GM06990 (cell line): Measurements from ENCODE around the gene YTHDF2.
A peak's percentile ranks its signal among the peaks of the same experiment; 100 is the strongest.
"Not testable (repeated sequence)": the region's sequence is repeated elsewhere in the genome, so short reads cannot be mapped to it uniquely, and the experiment has no call there.

Source experiments
- DNase-seq: peaks from one replicate; pipeline ENCODE4 v3.0.0-alpha.2; 2011; ENCODE audit not compliant: insufficient read length; ENCODE audit errors: extremely low read depth
- H3K27me3 ChIP-seq: replicated peaks from 2 replicates; pipeline ENCODE4 v1.6.0; 2011; ENCODE audit warnings: low read length; ENCODE audit not compliant: control insufficient read depth, insufficient read depth
- H3K36me3 ChIP-seq: 2 replicates; pipeline ENCODE4 v1.5.1; 2011; ENCODE audit warnings: low read length; ENCODE audit not compliant: control insufficient read depth, insufficient read depth
- H3K4me3 ChIP-seq: replicated peaks from 2 replicates; pipeline ENCODE4 v1.5.1; 2011; ENCODE audit warnings: low read depth, mild to moderate bottlenecking, control low read depth, low read length
- CTCF ChIP-seq: IDR thresholded peaks from 2 replicates; pipeline ENCODE4 v1.5.1; 2011; ENCODE audit warnings: low read length, control low read depth, mild to moderate bottlenecking, inconsistent platforms; ENCODE audit not compliant: insufficient read depth, poor library complexity, severe bottlenecking

YTHDF2 gene

GRCh38 chr1:28789816-28790215 lies 53.1 kb downstream of the YTHDF2 start:
- Histone ChIP-seq H3K36me3 (no peaks in the 10 kb centered on the region), H3K4me3 (no peak overlapping the region), H3K27me3 (no peaks in the 10 kb centered on the region; the same call in 1 of the 2 replicates)
- TF ChIP-seq CTCF, result no peak
- DNase-seq, result no peak

- Histone ChIP-seq H3K27me3 (no peaks in the 10 kb centered on the region; the same call in 1 of the 2 replicates), H3K36me3 (no peaks in the 10 kb centered on the region), H3K4me3 (no peak overlapping the region)
- DNase-seq, result no peak
- TF ChIP-seq CTCF, result no peak
Measured at GRCh38 chr1:28790377-28791035, 53.8 kb downstream of the YTHDF2 start.

- DNase-seq, H3K4me3 ChIP-seq, H3K27me3 ChIP-seq, H3K36me3 ChIP-seq: not testable (repeated sequence)
Measured at GRCh38 chr1:28791929-28792328, 55.2 kb downstream of the YTHDF2 start.

GRCh38 chr1:28792644-28793121 lies 55.9 kb downstream of the YTHDF2 start:
- H3K36me3 ChIP-seq, result no peaks in the 10 kb centered on the region
- no peak overlapping the region for H3K4me3 ChIP-seq
- peak; percentile 13 for TF ChIP-seq CTCF
- no peak for DNase-seq
- no peaks in the 10 kb centered on the region for H3K27me3 ChIP-seq

GRCh38 chr1:28794582-28794981 lies 57.8 kb downstream of the YTHDF2 start:
- not testable (repeated sequence) for H3K27me3 ChIP-seq, H3K36me3 ChIP-seq, H3K4me3 ChIP-seq, DNase-seq

- Histone ChIP-seq H3K36me3 (no peaks in the 10 kb centered on the region), H3K27me3 (no peaks in the 10 kb centered on the region), H3K4me3 (no peak overlapping the region)
- no peak for DNase-seq
- TF ChIP-seq CTCF, result no peak
Measured at GRCh38 chr1:28796352-28797211, 59.8 kb downstream of the YTHDF2 start.
